ENCODE measurements around the gene LHX2. TPM values are rescaled to one million over a fixed set of nuclear protein-coding genes. Genes with fewer than 3 reads are reported as not detected.

Gene LHX2
- 0.12 TPM for total RNA-seq

GRCh38 chr9:124011460-124012301, at the start of gene LHX2:
LHX2 (plus strand) TSS chr9:124011768; CDS start chr9:124012349, 581 bp downstream.

Other genes with a start within 250 kb of the LHX2 start
- 29.7 TPM for gene DENND1A, start 81.6 kb upstream of the LHX2 start, total RNA-seq
- 40.2 TPM for gene NEK6, start 246.2 kb downstream of the LHX2 start, total RNA-seq

All from metanephros (tissue), 1 donor.